Spleen (tissue), 11 donors: ENCODE results near the gene FGF19. TPM values are rescaled to one million over a fixed set of nuclear protein-coding genes. Genes with fewer than 3 reads are reported as not detected.

Source experiments
- DNase-seq: peaks from one replicate; pipeline ENCODE4 v3.0.0-alpha.2; 2020
- H3K27ac ChIP-seq, 8 donors: fragments of 200-600 bp; sonication (generic) in 7 of 8; 1 replicate in 4 of 8; 2 replicates in 4 of 8; pipeline versions ENCODE4 v1.5.0 to v1.8.0; 2016 to 2021; ENCODE audit warnings: inconsistent platforms in 4 of 8, mild to moderate bottlenecking in 4 of 8, moderate library complexity in 1 of 8
- H3K27me3 ChIP-seq, 7 donors: fragments of 200-600 bp; sonication (generic) in 6 of 7; replicated peaks in 1 of 7; 1 replicate in 4 of 7; 2 replicates in 3 of 7; pipeline versions ENCODE4 v1.5.0 to v1.8.0; 2016 to 2021; ENCODE audit warnings: inconsistent platforms in 3 of 7, mild to moderate bottlenecking in 1 of 7
- H3K36me3 ChIP-seq, 6 donors: fragments of 200-600 bp; sonication (generic) in 5 of 6; 1 replicate in 4 of 6; 2 replicates in 2 of 6; pipeline versions ENCODE4 v1.5.0 to v1.8.0; 2016 to 2021; ENCODE audit warnings: inconsistent platforms in 2 of 6
- H3K4me1 ChIP-seq, 6 donors: fragments of 200-600 bp; sonication (generic) in 5 of 6; 1 replicate in 3 of 6; 2 replicates in 3 of 6; pipeline versions ENCODE4 v1.5.0 to v1.8.0; 2016 to 2021; ENCODE audit warnings: inconsistent platforms in 3 of 6
- H3K4me3 ChIP-seq, 8 donors: fragments of 200-600 bp; sonication (generic) in 7 of 8; 1 replicate in 4 of 8; 2 replicates in 4 of 8; pipeline versions ENCODE4 v1.5.0 to v1.8.0; 2016 to 2021; ENCODE audit warnings: inconsistent platforms in 4 of 8, mild to moderate bottlenecking in 4 of 8, moderate library complexity in 2 of 8
- H3K9me3 ChIP-seq, 8 donors: fragments of 200-600 bp; sonication (generic) in 7 of 8; 1 replicate in 4 of 8; 2 replicates in 4 of 8; pipeline versions ENCODE4 v1.5.0 to v1.8.0; 2016 to 2021; ENCODE audit warnings: inconsistent platforms in 4 of 8
- CTCF ChIP-seq, 11 experiments: fragments of 200-600 bp in 7 of 11; fragments of 450-650 bp in 4 of 11; sonication (generic) in 4 of 11; IDR thresholded peaks in 8 of 11; conservative IDR thresholded peaks in 3 of 11; 1 replicate in 7 of 11; 2 replicates in 4 of 11; pipeline versions ENCODE4 v1.4.0 to v1.8.0; 2016 to 2021; ENCODE audit warnings: antibody characterized with exemption in 11 of 11, inconsistent platforms in 4 of 11, mild to moderate bottlenecking in 1 of 11
- POLR2A ChIP-seq, 3 donors: fragments of 450-650 bp; IDR thresholded peaks; one replicate each; pipeline ENCODE4 v1.5.1; 2017; ENCODE audit warnings: antibody characterized with exemption in 3 of 3, mild to moderate bottlenecking in 1 of 3
- POLR2AphosphoS5 ChIP-seq, 3 donors: sonication (generic); formaldehyde crosslinking; IDR thresholded peaks; one replicate each; pipeline ENCODE4 v1.5.1; 2017; ENCODE audit warnings: antibody characterized with exemption in 3 of 3
- WGBS, 5 donors: extraction: QIAGEN DNeasy Blood & Tissue Kit in 3 of 5; methylation state at CpG; one replicate each; pipeline versions ENCODE4 v1.1.5 to v1.1.7; 2013 to 2018; 5-methylcytosine and 5-hydroxymethylcytosine counted together
- intact Hi-C: fragments of 100-400 bp; cut with DNase I; formaldehyde crosslinking; loops from one replicate; pipeline ENCODE4 v1.15.0; 2023; ENCODE audit warnings: low total_unique reads
- polyA plus RNA-seq, 3 donors: library from polyadenylated mRNA; stranded (reverse); fragments of 200-250 nt; gene quantifications; one replicate each; pipeline ENCODE4 v1.2.1, GENCODE V29; 2013
- total RNA-seq, 7 donors: library from RNA; depleted of rRNA in 3 of 7; stranded (reverse); fragments of >200 nt in 3 of 7; fragmentation: NEBNext Ultra II Directional in 4 of 7; extraction: Animal tissue kit (Norgen Biotek cat#: 25700) in 4 of 7; gene quantifications; one replicate each; pipeline versions ENCODE4 v1.1.0 to v1.2.1, GENCODE V29; 2016 to 2021
- donor health status: healthy with polysubstance abuse.
- donor health status: DM: no; HTN: no; CAD: no; lungs with moderate emphysema.
- donor health status: DM: no; HTN: no; CAD: no.
- donor health status: Bipolar disorder and iron deficiency.
- donor health status: healthy.
- donor health status: DM: no; HTN: no; CAD: no.
- donor health status: DM: yes; HTN: yes; CAD: no.

The FGF19 gene
- total and polyA plus RNA-seq, 10 donors, result not detected

- H3K9me3 ChIP-seq, result no peaks in the 10 kb centered on the region
- TF ChIP-seq POLR2A (IDR thresholded peaks at IDR 0.05), result no peak
- peak in 1 of 3 donors; percentile 26 for TF ChIP-seq POLR2AphosphoS5 (IDR thresholded peaks at IDR 0.05)
- H3K27ac ChIP-seq, result no peak overlapping the region
- H3K27me3 ChIP-seq, result no peaks in the 10 kb centered on the region
- peaks cover 0 to 98% (median 69%) of the 10 kb centered on the region in 6 donors for H3K36me3 ChIP-seq
- peak; percentile 51 for DNase-seq
- intact Hi-C loops, result no loop called here
- 90 to 95% (median 93%) methylated on average over 27 to 33 of the region's 33 CpGs for WGBS, 5 donors
- H3K4me3 ChIP-seq, result no peak overlapping the region
- H3K4me1 ChIP-seq, result peaks cover 0 to 15% (median 9%) of the 10 kb centered on the region in 6 donors
Observed at GRCh38 chr11:69666752-69667536, 36.9 kb downstream of the FGF19 start.

- intact Hi-C loops, result no loop called here
- no peak overlapping the region for H3K4me3 ChIP-seq
- no peaks in the 10 kb centered on the region for H3K9me3 ChIP-seq
- 93 to 96% (median 95%) methylated on average over 14 of the region's 14 CpGs for WGBS, 5 donors
- TF ChIP-seq CTCF (IDR thresholded peaks at IDR 0.05 in 8 of 11, conservative IDR thresholded peaks at IDR 0.05 in 3 of 11) (no peak), POLR2AphosphoS5 (IDR thresholded peaks at IDR 0.05) (no peak), POLR2A (IDR thresholded peaks at IDR 0.05) (no peak)
- DNase-seq, result peak; percentile 39
- H3K36me3 ChIP-seq, result peaks cover 0 to 95% (median 63%) of the 10 kb centered on the region in 6 donors
- H3K27ac ChIP-seq, result no peak overlapping the region
- peaks cover 0 to 15% (median 9%) of the 10 kb centered on the region in 6 donors for H3K4me1 ChIP-seq
- H3K27me3 ChIP-seq, result no peaks in the 10 kb centered on the region
Observed at GRCh38 chr11:69666261-69666660, 37.6 kb downstream of the FGF19 start.

GRCh38 chr11:69665669-69666068 is 38.2 kb downstream of the FGF19 start:
- intact Hi-C loops, result no loop called here
- 94 to 98% (median 96%) methylated on average over 11 of the region's 11 CpGs for WGBS, 5 donors
- Histone ChIP-seq H3K4me3 (no peak overlapping the region), H3K27ac (no peak overlapping the region), H3K36me3 (peaks cover 0 to 95% (median 57%) of the 10 kb centered on the region in 6 donors), H3K9me3 (no peaks in the 10 kb centered on the region), H3K27me3 (no peaks in the 10 kb centered on the region), H3K4me1 (peaks cover 0 to 11% (median 8%) of the 10 kb centered on the region in 6 donors)
- peak; percentile 28 for DNase-seq
- TF ChIP-seq CTCF (IDR thresholded peaks at IDR 0.05 in 8 of 11, conservative IDR thresholded peaks at IDR 0.05 in 3 of 11) (no peak), POLR2A (IDR thresholded peaks at IDR 0.05) (no peak), POLR2AphosphoS5 (IDR thresholded peaks at IDR 0.05) (no peak)

GRCh38 chr11:69664901-69665300 is 38.9 kb downstream of the FGF19 start:
- Histone ChIP-seq H3K9me3 (no peaks in the 10 kb centered on the region), H3K27ac (no peak overlapping the region), H3K4me1 (peaks cover 0 to 3% (median under 1%) of the 10 kb centered on the region in 6 donors), H3K4me3 (no peak overlapping the region), H3K27me3 (no peaks in the 10 kb centered on the region), H3K36me3 (peaks cover 0 to 91% (median 52%) of the 10 kb centered on the region in 6 donors)
- 91 to 94% (median 93%) methylated on average over 8 of the region's 8 CpGs for WGBS, 5 donors
- DNase-seq, result peak; percentile 23
- intact Hi-C loops, result no loop called here
- TF ChIP-seq CTCF (IDR thresholded peaks at IDR 0.05 in 8 of 11, conservative IDR thresholded peaks at IDR 0.05 in 3 of 11) (no peak), POLR2A (IDR thresholded peaks at IDR 0.05) (no peak), POLR2AphosphoS5 (IDR thresholded peaks at IDR 0.05) (no peak)
